Upper lobe of left lung (tissue), 6 donors: ENCODE results near the gene GPR137. TPM values are rescaled to one million over a fixed set of nuclear protein-coding genes. Genes with fewer than 3 reads are reported as not detected.
A peak's percentile ranks its signal among the peaks of the same experiment; 100 is the strongest.

Source experiments
- ATAC-seq, 2 donors: fragments of 200-7000 bp; cut with Tn5 transposase; one replicate each; pipeline ENCODE4 v1.9.1; 2022; ENCODE audit warnings: mild to moderate bottlenecking in 2 of 2, moderate library complexity in 2 of 2; ENCODE audit not compliant: low FRiP score in 2 of 2
- DNase-seq, 2 donors: peaks; one replicate each; pipeline ENCODE4 v3.0.0-alpha.2; 2019 to 2020
- H3K27ac ChIP-seq, 4 donors: fragments of 200-600 bp; sonication (generic); one replicate each; pipeline ENCODE4 v1.5.1; 2016 to 2019
- H3K27me3 ChIP-seq, 4 donors: fragments of 200-600 bp; sonication (generic); one replicate each; pipeline ENCODE4 v1.5.1; 2017 to 2019
- H3K36me3 ChIP-seq, 4 donors: fragments of 200-600 bp; sonication (generic); one replicate each; pipeline ENCODE4 v1.5.1; 2016 to 2019
- H3K4me1 ChIP-seq, 4 donors: fragments of 200-600 bp; sonication (generic); one replicate each; pipeline ENCODE4 v1.5.1; 2018 to 2019
- H3K4me3 ChIP-seq, 4 donors: fragments of 200-600 bp; sonication (generic); one replicate each; pipeline ENCODE4 v1.5.1; 2017 to 2019; ENCODE audit warnings: mild to moderate bottlenecking in 2 of 4, moderate library complexity in 1 of 4
- H3K9me3 ChIP-seq, 4 donors: fragments of 200-600 bp; sonication (generic); one replicate each; pipeline ENCODE4 v1.5.1; 2018 to 2019
- EP300 ChIP-seq, 4 donors: sonication (generic); formaldehyde crosslinking; IDR thresholded peaks; one replicate each; pipeline ENCODE4 v1.5.1; 2017; ENCODE audit warnings: antibody characterized with exemption in 4 of 4, control low read depth in 2 of 4
- POLR2A ChIP-seq, 4 donors: fragments of 450-650 bp; IDR thresholded peaks; one replicate each; pipeline ENCODE4 v1.5.1; 2016 to 2017; ENCODE audit warnings: antibody characterized with exemption in 4 of 4, mild to moderate bottlenecking in 2 of 4
- POLR2AphosphoS5 ChIP-seq, 2 donors: sonication (generic); formaldehyde crosslinking; IDR thresholded peaks; one replicate each; pipeline ENCODE4 v1.5.1; 2017; ENCODE audit warnings: antibody characterized with exemption in 2 of 2
- WGBS, 2 donors: methylation state at CpG; one replicate each; pipeline ENCODE4 v1.1.5; 2017 to 2018; 5-methylcytosine and 5-hydroxymethylcytosine counted together
- total RNA-seq, 6 donors: library from RNA; depleted of rRNA in 4 of 6; stranded (reverse); fragments of >200 nt in 4 of 6; gene quantifications; one replicate each; pipeline versions ENCODE4 v1.1.0 to v1.2.1, GENCODE V29; 2016 to 2021
- TF ChIP-seq, protein P1 (sequence below), 6 experiments: fragments of 450-650 bp in 4 of 6; fragments of 200-600 bp in 2 of 6; sonication (generic) in 2 of 6; IDR thresholded peaks; one replicate each; pipeline ENCODE4 v1.5.1; 2016 to 2019; ENCODE audit warnings: antibody characterized with exemption in 6 of 6
- donor health status: DM: no; HTN: no; CAD: no; lungs with moderate emphysema.
- donor health status: DM: no; HTN: yes; CAD: no; lungs with severe emphysema.

GPR137 gene
- total RNA-seq, 6 donors from 2014 or later: 7.3 to 48.1 (median 27.0) TPM

DNA sequence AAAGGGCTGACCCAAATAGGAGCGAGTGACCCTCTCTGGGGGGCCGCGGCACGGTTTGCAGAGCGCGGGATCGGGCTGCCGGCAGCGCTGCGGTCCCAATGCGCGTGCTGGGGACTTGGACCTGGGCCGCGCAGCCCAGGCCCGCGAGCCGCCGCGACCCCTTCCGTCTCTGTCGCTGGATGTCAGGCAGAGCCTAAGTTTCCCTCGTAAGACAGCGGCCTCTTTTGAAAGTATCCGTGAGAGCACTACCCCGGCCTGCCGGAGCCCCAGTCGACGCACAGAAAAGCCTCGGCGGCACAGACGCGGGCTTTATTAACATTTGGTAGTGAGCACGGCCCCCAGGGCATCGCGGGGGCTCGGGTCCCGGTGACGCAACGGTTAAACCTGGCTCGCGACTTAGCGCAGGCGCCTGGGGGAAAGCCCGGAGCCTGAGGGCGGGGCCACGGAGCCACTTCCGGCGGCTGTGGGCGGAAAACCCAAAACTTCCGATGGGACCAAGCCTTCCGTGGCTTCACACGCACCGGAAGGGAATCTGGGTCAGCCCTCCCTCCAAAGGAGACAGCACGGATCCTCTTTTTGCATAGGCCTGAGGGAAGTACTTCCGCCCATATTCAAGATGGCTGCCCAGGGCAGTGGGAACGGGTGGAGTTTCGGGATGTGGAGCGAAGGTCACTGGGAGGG lies 16.0 kb upstream of the GPR137 start:
- Histone ChIP-seq H3K36me3 (peaks cover 0 to 25% (median 22%) of the 10 kb centered on the region in 4 donors), H3K4me3 (peak overlapping the region; percentile 75 to 92 (median 80)), H3K4me1 (peaks cover 29 to 41% (median 34%) of the 10 kb centered on the region in 4 donors), H3K27me3 (no peaks in the 10 kb centered on the region), H3K27ac (peak overlapping the region; percentile 96 to 98 (median 96)), H3K9me3 (no peaks in the 10 kb centered on the region)
- peak; percentile 98 to 99 for DNase-seq
- peak; percentile 93 to 96 for ATAC-seq
- WGBS, 2 donors: 0% methylated on average over 8 to 36 of the region's 58 CpGs
- TF ChIP-seq POLR2AphosphoS5 (IDR thresholded peaks at IDR 0.05) (peak; percentile 96 to 98), POLR2A (IDR thresholded peaks at IDR 0.05) (peak in 3 of 4 donors; percentile 42 to 74 (median 64)), EP300 (IDR thresholded peaks at IDR 0.05) (peak in 2 of 4 donors; percentile 63 to 69)
- TF ChIP-seq, protein P1, sequence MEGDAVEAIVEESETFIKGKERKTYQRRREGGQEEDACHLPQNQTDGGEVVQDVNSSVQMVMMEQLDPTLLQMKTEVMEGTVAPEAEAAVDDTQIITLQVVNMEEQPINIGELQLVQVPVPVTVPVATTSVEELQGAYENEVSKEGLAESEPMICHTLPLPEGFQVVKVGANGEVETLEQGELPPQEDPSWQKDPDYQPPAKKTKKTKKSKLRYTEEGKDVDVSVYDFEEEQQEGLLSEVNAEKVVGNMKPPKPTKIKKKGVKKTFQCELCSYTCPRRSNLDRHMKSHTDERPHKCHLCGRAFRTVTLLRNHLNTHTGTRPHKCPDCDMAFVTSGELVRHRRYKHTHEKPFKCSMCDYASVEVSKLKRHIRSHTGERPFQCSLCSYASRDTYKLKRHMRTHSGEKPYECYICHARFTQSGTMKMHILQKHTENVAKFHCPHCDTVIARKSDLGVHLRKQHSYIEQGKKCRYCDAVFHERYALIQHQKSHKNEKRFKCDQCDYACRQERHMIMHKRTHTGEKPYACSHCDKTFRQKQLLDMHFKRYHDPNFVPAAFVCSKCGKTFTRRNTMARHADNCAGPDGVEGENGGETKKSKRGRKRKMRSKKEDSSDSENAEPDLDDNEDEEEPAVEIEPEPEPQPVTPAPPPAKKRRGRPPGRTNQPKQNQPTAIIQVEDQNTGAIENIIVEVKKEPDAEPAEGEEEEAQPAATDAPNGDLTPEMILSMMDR (IDR thresholded peaks at IDR 0.05): peak in 5 of 6 experiments; percentile 13 to 32 (median 26)

DNA sequence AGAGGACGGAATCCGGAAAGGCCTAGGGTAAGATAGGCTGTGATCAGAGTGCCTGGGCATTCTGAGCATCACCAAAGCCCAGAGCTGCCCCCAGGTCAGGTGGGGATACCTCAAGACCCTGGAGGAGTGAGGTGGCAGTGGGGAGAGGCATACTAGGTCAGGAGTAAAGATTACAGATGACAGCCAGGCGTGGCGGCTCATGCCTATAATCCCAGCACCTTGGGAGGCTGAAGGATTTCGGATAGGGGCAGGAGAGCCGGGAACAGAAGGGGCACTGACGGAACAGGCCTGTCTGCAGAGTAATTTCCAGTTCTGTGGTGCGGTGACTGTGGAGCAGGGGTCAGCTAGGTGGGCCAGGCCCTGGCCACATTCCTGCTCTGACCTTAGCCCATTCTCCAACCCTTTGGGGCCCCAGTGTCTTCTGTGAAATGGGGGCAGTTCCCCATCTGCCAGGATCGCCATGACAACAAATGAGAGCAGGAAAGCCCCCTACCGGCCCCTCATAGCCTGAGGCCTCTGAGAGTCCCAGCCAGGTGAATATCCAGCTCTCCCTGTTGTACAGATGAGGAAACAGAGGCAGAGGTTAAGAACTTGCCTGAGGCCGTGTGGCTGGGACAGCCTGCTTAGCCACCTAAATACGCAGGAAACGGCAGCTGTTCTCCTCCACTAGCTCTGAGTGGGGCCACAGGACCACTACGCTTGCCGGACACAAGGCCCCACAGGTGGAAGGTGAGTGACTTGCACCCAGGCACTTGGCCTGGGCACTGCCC lies 10.4 kb upstream of the GPR137 start:
- Histone ChIP-seq H3K36me3 (peaks cover 0 to 32% (median 17%) of the 10 kb centered on the region in 4 donors), H3K4me1 (peaks cover 7 to 29% (median 13%) of the 10 kb centered on the region in 4 donors), H3K27ac (peak overlapping the region in 1 of 4 donors; percentile 30), H3K9me3 (no peaks in the 10 kb centered on the region), H3K4me3 (no peak overlapping the region), H3K27me3 (no peaks in the 10 kb centered on the region)
- TF ChIP-seq EP300 (IDR thresholded peaks at IDR 0.05) (no peak), POLR2AphosphoS5 (IDR thresholded peaks at IDR 0.05) (no peak), POLR2A (IDR thresholded peaks at IDR 0.05) (no peak)
- TF ChIP-seq, protein P1 (IDR thresholded peaks at IDR 0.05): no peak
- DNase-seq (no peak), ATAC-seq (no peak)
- WGBS, 2 donors: 88 to 92% methylated on average over 11 to 15 of the region's 15 CpGs

DNA sequence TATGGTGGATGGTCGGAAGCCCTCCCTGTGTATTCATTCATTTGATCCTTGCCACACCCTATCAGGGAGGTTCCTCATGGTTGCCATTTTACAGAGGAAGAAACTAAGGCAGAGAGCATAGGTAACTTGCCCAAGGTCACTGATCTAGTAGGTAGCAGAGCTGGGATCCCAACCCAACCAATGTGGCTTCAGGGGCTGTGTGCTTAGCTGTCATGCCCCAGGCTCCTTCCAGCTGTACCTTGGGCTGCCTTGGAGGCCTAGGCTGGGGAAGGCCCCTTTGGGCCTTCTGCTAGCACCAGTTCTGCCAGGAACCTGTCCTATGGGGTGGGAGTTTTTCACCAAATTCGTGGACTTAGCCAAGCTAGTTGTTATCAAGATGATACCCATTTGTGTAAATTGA lies 9.8 kb upstream of the GPR137 start:
- DNase-seq: no peak
- WGBS, 2 donors: 83 to 97% methylated on average over 2 of the region's 2 CpGs
- no peak for TF ChIP-seq POLR2AphosphoS5 (IDR thresholded peaks at IDR 0.05)
- no peak for TF ChIP-seq POLR2A (IDR thresholded peaks at IDR 0.05)
- Histone ChIP-seq H3K9me3 (no peaks in the 10 kb centered on the region), H3K4me3 (no peak overlapping the region), H3K27ac (peak overlapping the region in 1 of 4 donors; percentile 30), H3K4me1 (peaks cover 7 to 25% (median 13%) of the 10 kb centered on the region in 4 donors), H3K27me3 (no peaks in the 10 kb centered on the region), H3K36me3 (peaks cover 0 to 32% (median 17%) of the 10 kb centered on the region in 4 donors)
- no peak for ATAC-seq

DNA sequence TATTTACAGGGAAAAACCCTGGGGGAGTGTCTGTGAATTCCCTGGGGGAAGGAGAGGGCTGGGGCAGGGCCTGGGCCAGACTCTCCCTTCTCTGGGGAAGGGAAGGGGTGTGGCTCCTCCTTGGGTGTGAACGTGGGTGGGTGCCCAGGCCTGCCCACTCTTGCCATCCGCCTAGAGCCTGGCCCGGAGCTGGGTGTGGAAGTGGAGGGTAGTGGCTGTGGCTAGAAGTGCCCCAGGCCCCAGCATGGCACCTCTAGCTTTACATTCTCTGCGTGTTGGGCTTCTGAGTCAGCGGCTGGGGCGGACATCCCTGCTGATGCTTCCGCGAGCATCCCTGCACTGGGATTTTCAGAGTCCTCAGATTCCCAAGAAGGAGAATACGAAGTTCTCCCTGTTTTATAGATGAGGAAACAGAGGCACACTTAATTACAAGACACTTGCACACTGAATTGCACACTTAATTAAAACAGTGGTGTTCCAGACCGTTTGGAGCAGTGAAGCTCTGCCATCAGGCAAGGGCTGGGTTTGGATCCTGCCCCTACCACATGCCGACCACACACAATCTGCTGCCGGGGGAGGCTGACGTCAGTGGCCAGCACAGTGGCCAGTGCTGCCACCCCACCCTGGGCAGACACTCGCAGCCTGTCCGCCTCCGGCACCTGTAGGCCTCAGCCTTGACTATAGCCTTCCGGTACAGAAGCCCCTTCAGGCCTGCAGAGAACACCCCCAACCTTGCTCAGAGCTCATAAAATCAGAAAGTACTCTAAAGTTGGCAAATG lies 8.8 kb upstream of the GPR137 start:
- H3K27ac ChIP-seq: no peak overlapping the region
- DNase-seq: no peak
- ATAC-seq: peak; percentile 11 to 43
- no peaks in the 10 kb centered on the region for H3K9me3 ChIP-seq
- WGBS, 2 donors: 76 to 82% methylated on average over 10 to 17 of the region's 17 CpGs
- H3K36me3 ChIP-seq: peaks cover 0 to 35% (median 20%) of the 10 kb centered on the region in 4 donors
- no peaks in the 10 kb centered on the region for H3K27me3 ChIP-seq
- H3K4me3 ChIP-seq: no peak overlapping the region
- TF ChIP-seq EP300 (IDR thresholded peaks at IDR 0.05) (no peak), POLR2A (IDR thresholded peaks at IDR 0.05) (no peak), POLR2AphosphoS5 (IDR thresholded peaks at IDR 0.05) (no peak)
- TF ChIP-seq, protein P1 (IDR thresholded peaks at IDR 0.05): no peak
- H3K4me1 ChIP-seq: peaks cover 4 to 21% (median 10%) of the 10 kb centered on the region in 4 donors
